HG03571 (cell line): ENCODE data around the gene CYBRD1.

Experiments used
- ATAC-seq: cut with Tn5 transposase; IDR thresholded peaks from one replicate; pipeline ENCODE4 v1.9.1; 2021; ENCODE audit not compliant: unreplicated experiment

The CYBRD1 gene

GRCh38 chr2:171595896-171596295 is 73.6 kb downstream of the CYBRD1 start:
- no peak for ATAC-seq

GRCh38 chr2:171598713-171599319 is 76.5 kb downstream of the CYBRD1 start:
- ATAC-seq: peak; percentile 84

- no peak for ATAC-seq
These were observed 77.9 kb downstream of the CYBRD1 start for GRCh38 chr2:171600126-171600525.

- ATAC-seq: no peak
These were observed 80.1 kb downstream of the CYBRD1 start for GRCh38 chr2:171602352-171602751.
